AG04449 (cell line): ENCODE data around the gene JCAD.
A peak's percentile ranks its signal among the peaks of the same experiment; 100 is the strongest.

ENCODE experiments used
- CTCF ChIA-PET: fragments of 350-600 bp; formaldehyde crosslinking; extraction: SDS; loops from one replicate; lab custom pipeline; 2021; ENCODE audit warnings: antibody characterized with exemption; lab: Yijun Ruan, JAX
- POLR2A ChIA-PET: fragments of 400-600, 350-600 bp; formaldehyde crosslinking; extraction: SDS; loops from one replicate; lab custom pipeline; 2020; ENCODE audit warnings: antibody characterized with exemption, inconsistent platforms; lab: Yijun Ruan, JAX
- DNase-seq: peaks from one replicate; pipeline ENCODE4 v3.0.0-alpha.2; 2010; ENCODE audit warnings: low read depth, low spot score
- H3K4me3 ChIP-seq: 2 replicates; pipeline ENCODE4 v1.5.1; 2011; ENCODE audit warnings: low read depth, mild to moderate bottlenecking, control low read depth, low read length
- CTCF ChIP-seq: IDR thresholded peaks from one replicate; pipeline ENCODE4 v1.5.1; 2011; ENCODE audit warnings: mild to moderate bottlenecking, moderate library complexity, low read length, control low read depth, inconsistent platforms; ENCODE audit not compliant: insufficient read depth; ENCODE audit errors: missing control alignments

The JCAD gene

GRCh38 chr10:30068492-30069223 lies 9.3 kb upstream of the JCAD start:
- no peak overlapping the region for H3K4me3 ChIP-seq
- no peak for TF ChIP-seq CTCF
- ChIA-PET CTCF (no interaction called here), POLR2A (no interaction called here)
- DNase-seq, result no peak

GRCh38 chr10:30063099-30063498 lies 3.7 kb upstream of the JCAD start:
- no peak overlapping the region for H3K4me3 ChIP-seq
- POLR2A ChIA-PET, result interaction anchor here (1.6 kb wide), 1 partner anchor 120 kb away, joined by 4 read pairs; no protein-coding TSS in a partner anchor
- DNase-seq, result no peak
- TF ChIP-seq CTCF, result no peak
- CTCF ChIA-PET, result no interaction called here

GRCh38 chr10:30062582-30062981 lies 3.2 kb upstream of the JCAD start:
- no peak for TF ChIP-seq CTCF
- ChIA-PET POLR2A (interaction anchor here (1.6 kb wide), 1 partner anchor 120 kb away, joined by 4 read pairs; no protein-coding TSS in a partner anchor), CTCF (interaction anchor here (1.1 kb wide), 1 partner anchor 146 kb away, joined by 3 read pairs; no protein-coding TSS in a partner anchor)
- H3K4me3 ChIP-seq, result no peak overlapping the region
- no peak for DNase-seq

- TF ChIP-seq CTCF, result no peak
- peak; percentile 92 for DNase-seq
- ChIA-PET POLR2A (interaction anchor here (1.6 kb wide), 1 partner anchor 121 kb away, joined by 4 read pairs; no protein-coding TSS in a partner anchor), CTCF (interaction anchor here (1.1 kb wide), 1 partner anchor 147 kb away, joined by 3 read pairs; no protein-coding TSS in a partner anchor)
- H3K4me3 ChIP-seq, result no peak overlapping the region
Observed at GRCh38 chr10:30062090-30062489, 2.7 kb upstream of the JCAD start.

GRCh38 chr10:30058570-30059132 lies 735 bp downstream of the JCAD start:
- no peak for TF ChIP-seq CTCF
- peak overlapping the region; percentile 83 for H3K4me3 ChIP-seq
- ChIA-PET POLR2A (interaction anchor here (0.7 to 3.0 kb wide), 4 partner anchors 114 to 127 kb away, joined by 4 to 11 read pairs (median 8); no protein-coding TSS in a partner anchor), CTCF (interaction anchor here (0.9 to 1.7 kb wide), 5 partner anchors 17 to 182 kb away, joined by 3 to 6 read pairs (median 4); no protein-coding TSS in a partner anchor)
- DNase-seq, result no peak
